ENCODE results near the gene SLC1A5.
"Not testable (repeated sequence)": the region's sequence is repeated elsewhere in the genome, so short reads cannot be mapped to it uniquely, and the experiment has no call there.

SLC1A5 gene

DNA sequence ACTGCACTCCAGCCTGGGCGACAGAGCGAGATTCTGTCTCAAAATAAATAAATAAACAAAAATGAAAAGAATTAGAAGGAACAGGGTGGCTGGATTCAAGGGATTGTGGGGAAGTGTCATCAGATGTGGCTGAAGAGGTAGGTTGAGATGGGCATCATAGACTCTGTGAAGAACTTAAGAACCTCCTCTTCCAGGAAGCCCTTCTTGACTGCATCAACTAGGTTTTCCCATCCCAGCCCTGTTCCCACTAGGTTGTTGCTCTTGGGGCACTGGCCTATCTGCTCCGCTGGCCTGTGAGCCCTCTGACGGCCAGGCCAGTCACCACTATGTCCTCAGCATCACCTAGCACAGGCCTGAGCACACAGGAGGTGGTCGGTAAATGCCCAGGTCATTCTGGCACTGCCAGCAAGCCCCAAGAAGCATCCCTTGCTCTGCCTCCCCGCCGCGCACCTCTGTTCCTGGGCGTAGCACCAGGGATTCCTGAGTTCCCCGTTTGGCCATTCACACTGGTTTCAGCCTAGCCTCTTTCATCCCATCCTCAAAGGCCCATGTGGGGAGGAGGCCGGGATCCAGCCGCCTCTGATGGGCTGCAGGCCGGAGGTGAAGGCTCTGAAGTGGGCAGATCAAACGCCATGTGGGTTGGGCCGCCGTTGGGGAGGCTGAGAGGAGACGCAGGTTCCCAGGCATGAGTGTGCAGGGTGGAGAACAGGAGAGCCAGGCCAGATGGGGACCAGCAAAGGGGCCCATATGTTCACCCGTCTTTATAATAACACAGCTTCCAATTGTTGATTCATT lies 27.6 kb upstream of the SLC1A5 start:
- TF ChIP-seq, protein P1, sequence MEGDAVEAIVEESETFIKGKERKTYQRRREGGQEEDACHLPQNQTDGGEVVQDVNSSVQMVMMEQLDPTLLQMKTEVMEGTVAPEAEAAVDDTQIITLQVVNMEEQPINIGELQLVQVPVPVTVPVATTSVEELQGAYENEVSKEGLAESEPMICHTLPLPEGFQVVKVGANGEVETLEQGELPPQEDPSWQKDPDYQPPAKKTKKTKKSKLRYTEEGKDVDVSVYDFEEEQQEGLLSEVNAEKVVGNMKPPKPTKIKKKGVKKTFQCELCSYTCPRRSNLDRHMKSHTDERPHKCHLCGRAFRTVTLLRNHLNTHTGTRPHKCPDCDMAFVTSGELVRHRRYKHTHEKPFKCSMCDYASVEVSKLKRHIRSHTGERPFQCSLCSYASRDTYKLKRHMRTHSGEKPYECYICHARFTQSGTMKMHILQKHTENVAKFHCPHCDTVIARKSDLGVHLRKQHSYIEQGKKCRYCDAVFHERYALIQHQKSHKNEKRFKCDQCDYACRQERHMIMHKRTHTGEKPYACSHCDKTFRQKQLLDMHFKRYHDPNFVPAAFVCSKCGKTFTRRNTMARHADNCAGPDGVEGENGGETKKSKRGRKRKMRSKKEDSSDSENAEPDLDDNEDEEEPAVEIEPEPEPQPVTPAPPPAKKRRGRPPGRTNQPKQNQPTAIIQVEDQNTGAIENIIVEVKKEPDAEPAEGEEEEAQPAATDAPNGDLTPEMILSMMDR (IDR thresholded peaks at IDR 0.05; ENCODE audit: low read depth, low read length): no peak
- DNase-seq (ENCODE audit: low read depth, low spot score): no peak
- in situ Hi-C loops (cut with HindIII; ENCODE audit: low sequenced_read_pairs): no loop called here
- H3K4me3 ChIP-seq (ENCODE audit: low read depth, low read length): no peak overlapping the region

DNA sequence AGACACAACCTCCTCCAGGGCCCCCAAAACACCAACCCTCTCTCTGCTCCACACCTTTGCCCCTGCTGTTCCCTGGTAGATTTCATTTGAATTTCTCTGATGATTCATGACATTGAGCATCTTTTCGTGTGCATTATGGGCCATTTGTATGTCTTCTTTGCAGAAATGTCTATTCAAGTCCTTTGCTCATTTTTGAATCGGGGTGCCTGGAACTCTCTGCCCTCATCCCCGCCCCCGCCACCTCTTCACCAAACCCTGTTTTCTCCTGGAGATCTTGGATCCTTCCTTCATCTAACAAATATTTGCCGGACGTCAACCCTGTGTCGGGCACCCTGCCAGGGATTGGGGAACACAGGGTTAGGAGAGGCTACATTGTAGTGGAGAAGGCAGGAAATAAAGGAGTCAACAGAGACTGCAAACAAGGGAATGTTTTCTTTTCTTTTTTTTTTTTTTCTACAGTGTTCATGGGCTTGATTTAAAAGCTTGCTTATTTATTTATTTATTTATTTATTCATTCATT lies 25.5 kb upstream of the SLC1A5 start:
- DNase-seq (ENCODE audit: low read depth, low spot score): peak; percentile 72
- in situ Hi-C loops (cut with HindIII; ENCODE audit: low sequenced_read_pairs): no loop called here
- TF ChIP-seq, protein P1 (IDR thresholded peaks at IDR 0.05; ENCODE audit: low read depth, low read length): no peak
- no peak overlapping the region for H3K4me3 ChIP-seq (ENCODE audit: low read depth, low read length)

DNA sequence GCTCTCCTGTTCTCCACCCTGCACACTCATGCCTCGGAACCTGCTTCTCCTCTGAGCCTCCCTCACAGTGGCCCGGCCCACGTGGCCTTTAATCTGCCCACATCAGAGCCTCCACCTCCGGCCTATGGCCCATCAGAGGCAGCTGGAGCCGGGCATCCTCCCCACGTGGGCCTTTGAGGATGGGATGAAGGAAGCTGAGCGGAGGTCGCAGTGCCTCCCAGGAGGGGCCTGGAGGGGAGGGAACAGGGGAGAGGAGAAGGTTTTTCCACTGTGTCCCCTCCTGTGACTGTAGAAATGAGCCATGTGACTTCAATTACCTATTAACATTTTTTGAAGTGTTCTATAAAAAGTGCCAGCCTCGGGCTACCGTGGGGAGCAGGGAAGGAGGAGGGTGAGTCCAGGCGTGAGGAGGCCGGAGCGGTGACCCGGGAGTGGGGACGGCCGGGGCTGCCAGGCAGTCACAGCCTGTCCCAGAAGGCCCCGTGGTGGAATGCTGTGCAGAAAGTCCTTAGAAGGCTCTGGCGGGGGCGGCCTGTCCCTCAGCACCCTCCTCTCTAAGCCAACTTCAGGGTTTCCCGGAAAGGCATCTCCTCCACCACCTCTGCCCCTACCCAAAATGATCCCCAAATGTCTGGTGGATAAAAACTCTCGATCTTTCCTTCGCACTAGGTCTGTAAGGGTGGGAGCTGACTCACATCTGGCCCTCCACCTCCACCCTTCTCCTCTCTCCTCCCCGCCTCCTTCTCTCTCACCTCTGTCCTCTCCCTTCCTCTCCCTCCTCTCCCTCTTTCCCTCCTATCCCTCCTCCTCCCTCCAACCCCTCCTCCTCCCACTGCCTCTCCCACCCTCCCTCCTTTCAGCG lies 24.8 kb upstream of the SLC1A5 start:
- TF ChIP-seq, protein P1 (IDR thresholded peaks at IDR 0.05; ENCODE audit: low read depth, low read length): no peak
- DNase-seq (ENCODE audit: low read depth, low spot score): no peak
- H3K4me3 ChIP-seq (ENCODE audit: low read depth, low read length): no peak overlapping the region
- in situ Hi-C loops (cut with HindIII; ENCODE audit: low sequenced_read_pairs): no loop called here

DNA sequence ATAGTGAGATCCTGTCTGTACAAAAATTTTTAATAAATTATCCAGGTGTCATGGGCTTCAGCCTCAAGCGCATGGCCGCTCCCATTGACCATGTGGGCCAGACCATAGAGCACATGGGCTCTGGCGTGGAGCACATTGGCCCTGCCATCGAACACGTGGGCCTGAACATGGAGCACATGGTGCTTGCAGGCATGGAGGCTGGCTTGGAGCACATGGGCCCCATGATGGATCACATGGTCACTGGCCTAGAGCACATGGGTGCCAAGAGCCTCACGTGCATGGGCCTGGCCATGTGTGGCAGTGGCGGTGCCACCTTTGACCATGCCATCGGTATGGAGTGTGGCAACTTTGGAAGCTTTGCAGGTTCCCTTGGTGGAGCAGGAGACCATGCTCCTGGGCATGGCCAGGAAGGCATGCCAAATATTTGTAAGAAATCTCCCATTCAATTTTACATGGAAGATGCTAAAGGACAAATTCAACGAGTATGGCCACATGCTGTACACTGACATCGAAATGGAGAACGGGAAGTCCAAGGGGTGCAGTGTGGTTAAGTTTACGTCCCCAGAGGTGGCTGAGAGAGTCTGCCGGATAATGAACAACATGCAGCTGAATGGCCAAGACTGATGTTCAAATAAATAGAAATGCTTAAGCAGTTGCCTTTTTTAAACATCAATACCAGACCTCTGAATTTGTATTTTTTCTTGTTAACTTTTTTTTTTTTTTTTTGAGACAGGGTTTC lies 21.3 kb upstream of the SLC1A5 start:
- TF ChIP-seq, protein P1 (IDR thresholded peaks at IDR 0.05; ENCODE audit: low read depth, low read length): no peak
- no peak for DNase-seq (ENCODE audit: low read depth, low spot score)
- H3K4me3 ChIP-seq (ENCODE audit: low read depth, low read length): no peak overlapping the region
- in situ Hi-C loops (cut with HindIII; ENCODE audit: low sequenced_read_pairs): no loop called here

DNA sequence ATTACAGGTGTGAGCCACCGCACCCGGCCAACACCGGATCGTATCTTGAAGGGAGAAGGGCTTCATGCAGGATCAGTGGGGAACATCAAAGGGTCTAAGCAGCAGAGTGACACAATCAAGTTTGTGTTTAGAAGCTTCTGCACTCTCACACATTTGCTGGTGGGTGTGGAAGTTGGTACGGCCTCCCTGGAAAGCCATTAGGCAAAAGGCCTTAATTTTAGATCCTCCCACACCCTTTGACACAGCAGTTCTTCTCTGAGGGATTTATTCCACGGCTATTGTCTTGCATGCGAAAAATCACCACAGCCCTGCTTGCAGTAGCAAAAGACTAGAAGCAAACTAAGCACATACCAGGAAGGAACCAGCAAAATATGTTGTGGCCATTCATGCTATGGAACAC lies 18.3 kb upstream of the SLC1A5 start:
- in situ Hi-C loops (cut with HindIII; ENCODE audit: low sequenced_read_pairs): no loop called here
- no peak for DNase-seq (ENCODE audit: low read depth, low spot score)
- no peak overlapping the region for H3K4me3 ChIP-seq (ENCODE audit: low read depth, low read length)
- TF ChIP-seq, protein P1 (IDR thresholded peaks at IDR 0.05; ENCODE audit: low read depth, low read length): no peak

DNA sequence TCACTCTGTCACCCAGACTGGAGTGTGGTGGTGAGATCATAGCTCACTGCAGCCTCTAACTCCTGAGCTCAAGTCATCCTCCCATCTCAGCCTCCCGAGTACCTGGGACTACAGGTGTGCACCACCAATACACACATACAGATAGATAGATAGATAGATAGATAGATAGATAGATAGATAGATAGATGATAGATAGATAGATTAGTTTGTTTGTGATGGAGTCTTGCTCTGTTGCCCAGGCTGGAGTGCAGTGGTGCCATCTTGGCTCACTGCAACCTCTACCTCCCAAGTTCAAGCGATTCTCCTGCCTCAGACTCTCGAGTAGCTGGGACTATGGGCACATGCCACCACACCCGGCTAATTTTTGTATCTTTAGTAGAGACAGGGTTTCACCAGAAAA lies 16.0 kb upstream of the SLC1A5 start:
- DNase-seq (ENCODE audit: low read depth, low spot score); H3K4me3 ChIP-seq (ENCODE audit: low read depth, low read length); in situ Hi-C loops (cut with HindIII; ENCODE audit: low sequenced_read_pairs): not testable (repeated sequence)

Measured in astrocyte of the spinal cord (primary cell).